LNCAP (cell line): Measurements from ENCODE around the gene TTLL8.

Experiments
- TF ChIP-seq, protein P1 (sequence below): fragments of 450-650 bp; IDR thresholded peaks from 2 replicates; pipeline ENCODE4 v1.5.1; 2017; ENCODE audit warnings: mild to moderate bottlenecking

The TTLL8 gene

DNA sequence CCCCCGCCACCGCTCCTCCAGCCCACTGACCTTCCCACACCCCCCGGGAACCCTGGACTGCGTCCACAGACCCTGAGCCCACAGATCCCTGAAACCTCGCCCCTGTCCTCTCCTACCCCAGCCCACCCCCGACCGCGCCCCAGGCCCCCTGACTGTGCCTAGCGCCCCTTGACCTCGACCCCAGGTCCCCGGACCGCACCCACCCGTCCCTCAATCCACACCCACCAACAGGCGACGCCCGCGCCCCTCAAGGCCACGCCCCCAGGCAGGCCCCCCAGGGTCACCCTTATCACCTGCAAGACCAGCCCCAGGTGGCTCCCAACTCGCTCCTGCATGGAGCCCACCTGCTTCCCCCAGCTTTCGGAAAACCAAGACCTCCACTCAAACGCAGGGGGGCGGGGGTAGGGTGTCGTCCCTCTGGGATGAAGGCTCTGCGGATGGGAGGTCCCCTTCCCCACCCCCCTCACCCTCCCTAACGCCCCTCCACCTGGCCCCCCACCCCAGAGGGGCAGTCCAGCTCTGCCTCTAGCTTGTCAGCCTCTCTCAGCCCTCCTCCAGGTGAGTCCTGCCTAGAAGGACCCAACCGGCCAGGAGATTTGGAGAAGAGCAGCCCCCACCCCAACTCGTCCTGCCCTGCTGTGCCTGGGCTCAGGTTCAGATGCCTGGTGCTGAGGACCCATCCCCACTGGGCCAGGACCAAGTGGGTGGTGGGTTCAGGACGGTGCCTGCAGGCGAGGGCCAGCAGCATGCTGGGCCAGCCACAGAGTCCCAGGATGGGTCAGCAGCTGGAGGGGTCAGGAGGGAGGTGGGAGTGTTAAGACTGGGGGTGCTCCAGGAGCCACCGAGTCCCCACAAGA is 42.4 kb downstream of the TTLL8 start:
- TF ChIP-seq, protein P1, sequence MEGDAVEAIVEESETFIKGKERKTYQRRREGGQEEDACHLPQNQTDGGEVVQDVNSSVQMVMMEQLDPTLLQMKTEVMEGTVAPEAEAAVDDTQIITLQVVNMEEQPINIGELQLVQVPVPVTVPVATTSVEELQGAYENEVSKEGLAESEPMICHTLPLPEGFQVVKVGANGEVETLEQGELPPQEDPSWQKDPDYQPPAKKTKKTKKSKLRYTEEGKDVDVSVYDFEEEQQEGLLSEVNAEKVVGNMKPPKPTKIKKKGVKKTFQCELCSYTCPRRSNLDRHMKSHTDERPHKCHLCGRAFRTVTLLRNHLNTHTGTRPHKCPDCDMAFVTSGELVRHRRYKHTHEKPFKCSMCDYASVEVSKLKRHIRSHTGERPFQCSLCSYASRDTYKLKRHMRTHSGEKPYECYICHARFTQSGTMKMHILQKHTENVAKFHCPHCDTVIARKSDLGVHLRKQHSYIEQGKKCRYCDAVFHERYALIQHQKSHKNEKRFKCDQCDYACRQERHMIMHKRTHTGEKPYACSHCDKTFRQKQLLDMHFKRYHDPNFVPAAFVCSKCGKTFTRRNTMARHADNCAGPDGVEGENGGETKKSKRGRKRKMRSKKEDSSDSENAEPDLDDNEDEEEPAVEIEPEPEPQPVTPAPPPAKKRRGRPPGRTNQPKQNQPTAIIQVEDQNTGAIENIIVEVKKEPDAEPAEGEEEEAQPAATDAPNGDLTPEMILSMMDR: no peak

DNA sequence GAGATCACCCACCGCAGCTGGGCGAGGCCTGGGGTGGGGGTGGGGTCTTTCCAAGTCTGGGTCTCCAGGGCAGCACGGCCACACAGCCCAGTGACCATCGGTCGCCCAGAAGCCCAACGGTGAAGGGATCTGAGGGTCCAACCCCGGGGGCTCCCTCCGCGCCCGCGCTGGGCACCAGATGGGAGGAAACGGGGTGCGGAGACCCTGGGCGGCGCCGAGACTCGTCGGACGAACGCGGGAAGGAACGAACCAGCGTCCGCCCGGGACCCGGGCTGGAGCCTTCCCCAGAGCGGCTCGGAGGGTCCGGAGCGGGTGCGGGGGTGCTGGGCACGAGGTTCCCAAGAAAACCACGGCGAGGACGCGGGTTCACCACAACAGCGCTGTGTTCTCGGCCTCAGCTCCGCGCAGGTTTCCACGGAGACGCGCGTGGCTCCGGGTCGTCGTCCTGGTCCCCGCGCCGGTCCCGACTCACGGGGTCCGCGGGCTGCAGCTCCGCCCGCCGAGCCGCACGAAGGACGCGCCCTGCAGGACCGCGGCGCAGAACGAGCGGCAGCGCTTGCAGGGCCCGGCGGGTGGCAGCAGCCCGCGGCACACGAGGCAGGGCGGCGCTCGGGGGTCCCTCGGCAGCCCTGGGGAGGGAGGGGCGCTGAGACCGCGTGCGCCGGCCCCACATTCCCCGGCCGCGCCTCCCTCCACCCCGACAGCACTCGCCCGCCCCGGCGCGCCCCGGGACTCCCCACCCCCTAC is 43.3 kb downstream of the TTLL8 start:
- TF ChIP-seq, protein P1: no peak

DNA sequence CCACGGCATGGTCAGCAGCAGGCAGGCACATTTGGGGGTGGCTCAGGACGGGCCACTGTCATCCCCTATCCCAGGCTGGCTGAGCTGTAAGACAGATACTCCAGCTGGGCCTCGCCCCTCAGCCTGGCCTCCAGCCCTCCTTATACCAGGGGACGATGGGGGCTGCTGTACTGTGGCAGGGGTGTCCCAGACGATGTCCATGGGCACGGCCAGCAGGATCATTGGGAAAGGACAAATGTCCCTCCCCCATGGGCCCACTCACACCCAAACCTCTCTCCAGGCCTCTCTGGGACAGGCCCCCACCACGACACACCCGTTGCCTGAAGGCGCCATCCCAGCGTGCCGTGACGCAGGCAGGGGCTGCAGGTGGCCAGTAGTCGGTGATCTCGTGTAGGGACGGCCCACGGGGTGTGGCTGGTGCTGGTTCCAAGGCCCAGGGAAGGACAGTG is 44.0 kb downstream of the TTLL8 start:
- TF ChIP-seq, protein P1: no peak

DNA sequence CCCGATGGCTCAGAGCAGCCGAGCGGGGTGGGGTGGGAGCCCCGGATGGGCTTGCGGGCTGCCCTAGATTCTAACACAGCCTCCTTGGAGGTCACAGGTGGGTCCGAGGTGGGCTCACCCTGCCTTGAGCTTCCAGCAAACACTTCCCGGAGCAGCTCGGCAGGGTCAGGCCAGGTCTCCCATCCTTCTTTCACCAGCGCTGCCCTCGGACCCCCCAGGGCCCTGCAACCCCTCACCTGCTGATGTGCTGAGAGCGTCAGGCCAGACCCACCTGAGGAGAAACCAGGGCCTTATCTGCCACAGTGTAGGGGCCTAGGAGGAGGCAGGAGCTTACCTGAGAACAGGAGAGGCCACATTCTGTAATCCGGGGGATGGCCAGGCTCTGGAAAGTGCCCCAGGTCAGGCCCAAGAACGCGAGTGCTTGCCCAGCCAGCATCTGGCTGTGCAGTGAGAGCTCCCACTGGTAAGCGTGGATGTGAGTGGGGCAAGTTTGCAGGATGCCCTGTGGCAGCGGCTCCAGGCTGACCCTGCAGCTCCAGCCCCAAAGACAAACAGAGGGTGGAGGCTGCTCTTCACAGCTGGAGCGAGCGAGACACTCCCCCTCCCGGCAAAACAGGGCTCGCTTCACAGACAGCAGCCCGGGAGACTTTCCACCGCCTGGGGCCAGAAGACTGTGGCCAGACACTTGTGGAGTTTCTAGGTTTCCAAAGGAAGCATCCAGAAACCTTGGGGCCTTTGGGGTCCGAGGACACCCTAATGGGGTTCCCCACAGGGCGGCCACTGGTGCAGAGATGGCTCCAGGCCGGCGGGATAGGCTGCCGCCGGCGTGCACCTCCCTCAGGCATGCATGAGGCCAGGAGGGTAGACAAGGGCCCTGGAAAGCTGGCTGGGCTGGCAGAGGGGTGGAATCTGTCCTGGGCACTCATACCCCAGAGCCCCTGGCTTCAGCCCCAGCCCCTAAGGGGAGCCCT is 45.6 kb downstream of the TTLL8 start, which contains the start of gene IL17REL:
Gene IL17REL (minus strand): TSS at position 555 of the 971 bp plus-strand sequence. CDS start 119 bp downstream, at position 436.
- TF ChIP-seq, protein P1: no peak

DNA sequence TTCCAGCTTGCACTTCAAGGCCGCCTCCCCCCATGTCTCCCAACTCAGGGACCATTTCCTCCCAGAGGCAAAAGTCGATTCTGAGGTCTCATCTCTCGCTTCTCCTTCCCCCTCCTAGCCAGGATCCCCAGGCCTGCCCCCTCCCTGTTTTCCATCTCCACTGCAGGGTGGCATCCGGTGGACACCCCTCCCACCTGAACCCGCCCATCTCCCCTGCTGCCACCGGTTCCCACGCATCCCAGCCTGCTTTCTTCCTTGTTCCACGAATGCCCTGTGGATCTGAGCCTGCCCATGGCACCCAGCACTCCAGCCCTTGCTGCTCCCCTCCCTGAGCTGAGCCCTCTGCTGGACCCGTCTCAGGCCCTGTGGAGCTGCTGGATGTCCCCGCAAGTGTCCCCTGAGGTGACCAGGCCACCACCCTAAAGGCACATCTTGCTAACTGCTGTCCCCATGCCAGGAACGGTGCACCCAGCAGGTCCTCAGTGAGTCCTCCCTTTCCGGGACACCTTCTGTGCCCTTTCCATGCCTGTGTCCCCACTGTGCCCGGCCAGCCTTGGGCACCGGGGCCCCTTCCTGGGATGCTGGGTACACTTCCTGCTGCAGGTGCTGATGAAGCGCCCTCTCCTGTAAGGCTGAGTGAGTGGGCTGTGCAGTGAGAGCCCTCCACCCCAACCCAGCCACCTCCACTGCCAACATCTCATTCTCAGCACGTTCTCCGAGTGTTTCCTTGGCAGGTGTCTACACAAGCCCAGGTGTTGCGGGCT is 46.5 kb downstream of the TTLL8 start:
- TF ChIP-seq, protein P1: no peak

DNA sequence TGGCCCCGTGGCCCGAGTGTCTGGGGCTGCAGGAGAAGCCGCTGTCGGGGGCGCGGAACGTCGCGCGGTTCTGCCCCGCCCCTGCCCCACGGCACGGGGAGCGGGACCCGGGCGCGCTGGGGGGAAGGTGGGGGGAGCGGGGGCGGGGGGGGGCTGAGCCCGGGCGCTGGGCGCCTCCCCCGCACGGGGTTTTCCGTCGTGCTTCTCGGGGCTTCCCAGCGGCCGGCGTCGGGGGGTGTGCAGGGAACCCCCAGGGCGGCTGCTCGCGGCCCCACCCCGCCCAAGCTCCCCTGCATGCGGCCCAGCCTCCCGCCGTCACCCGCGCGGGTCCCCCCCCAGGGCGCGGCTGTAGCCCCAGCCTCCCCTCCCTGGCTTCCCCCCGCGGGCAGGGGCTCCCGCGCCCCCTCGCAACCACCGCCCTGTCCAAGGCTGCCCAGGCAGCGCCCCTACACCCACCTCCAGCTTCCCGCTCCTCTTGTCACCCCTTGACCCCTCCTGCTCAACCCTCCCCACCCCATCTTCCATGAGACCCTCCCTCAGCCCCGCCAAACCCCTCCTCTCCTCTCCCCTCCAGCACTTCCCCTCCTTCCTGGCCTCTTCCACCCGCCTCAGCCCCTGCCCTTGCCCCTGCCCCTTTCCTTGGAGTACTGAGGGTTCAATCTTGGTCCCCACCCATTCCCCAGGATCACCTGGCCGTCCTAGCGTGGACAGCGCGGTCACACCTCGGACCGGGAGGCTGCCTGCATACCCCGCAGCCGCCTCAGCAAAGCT is 47.2 kb downstream of the TTLL8 start:
- TF ChIP-seq, protein P1: no peak
